Gastrocnemius medialis (tissue), 4 donors: ENCODE data around the gene CD2BP2. TPM values are rescaled to one million over a fixed set of nuclear protein-coding genes. Genes with fewer than 3 reads are reported as not detected.

Experiments used
- ATAC-seq, 2 donors: fragments of 150-250 bp; one replicate each; pipeline ENCODE4 v1.9.1; 2016
- DNase-seq, 2 donors: peaks; one replicate each; pipeline ENCODE4 v3.0.0-alpha.2; 2019
- H3K27ac ChIP-seq, 4 donors: fragments of 200-600 bp; sonication (generic); 1 replicate in 1 of 4; 2 replicates in 3 of 4; pipeline ENCODE4 v1.5.1; 2016 to 2018; ENCODE audit warnings: mild to moderate bottlenecking in 2 of 4, moderate library complexity in 1 of 4
- H3K27me3 ChIP-seq, 3 donors: fragments of 200-600 bp; sonication (generic) in 2 of 3; 1 replicate in 1 of 3; 2 replicates in 2 of 3; pipeline versions ENCODE4 v1.5.1 to v1.6.0; 2016 to 2019; ENCODE audit warnings: mild to moderate bottlenecking in 1 of 3, moderate library complexity in 1 of 3
- H3K36me3 ChIP-seq, 2 donors: fragments of 200-600 bp; sonication (generic) in 1 of 2; one replicate each; pipeline ENCODE4 v1.5.1; 2017 to 2018
- H3K4me1 ChIP-seq, 2 donors: fragments of 200-600 bp; sonication (generic) in 1 of 2; one replicate each; pipeline ENCODE4 v1.5.1; 2016 to 2017; ENCODE audit warnings: mild to moderate bottlenecking in 2 of 2
- H3K4me3 ChIP-seq, 4 donors: fragments of 200-600 bp; sonication (generic) in 3 of 4; 1 replicate in 1 of 4; 2 replicates in 3 of 4; pipeline ENCODE4 v1.5.1; 2016 to 2019; ENCODE audit warnings: mild to moderate bottlenecking in 2 of 4
- H3K9me3 ChIP-seq, 3 donors: fragments of 200-600 bp; sonication (generic) in 2 of 3; 1 replicate in 1 of 3; 2 replicates in 2 of 3; pipeline ENCODE4 v1.5.1; 2016 to 2019
- CTCF ChIP-seq, 5 experiments: fragments of 450-650 bp in 3 of 5; fragments of 200-600 bp in 2 of 5; sonication (generic) in 2 of 5; IDR thresholded peaks in 4 of 5; conservative IDR thresholded peaks in 1 of 5; 1 replicate in 4 of 5; 2 replicates in 1 of 5; pipeline ENCODE4 v1.5.1; 2016 to 2019; ENCODE audit warnings: antibody characterized with exemption in 5 of 5, mild to moderate bottlenecking in 3 of 5, moderate library complexity in 3 of 5
- POLR2A ChIP-seq, 2 donors: fragments of 450-650 bp; IDR thresholded peaks; one replicate each; pipeline ENCODE4 v1.6.1; 2017; ENCODE audit warnings: antibody characterized with exemption in 2 of 2, mild to moderate bottlenecking in 2 of 2, moderate library complexity in 2 of 2
- in situ Hi-C, 4 donors: fragments of 200-750 bp; cut with MboI; loops; one replicate each; pipeline versions ENCODE4 v1.15.0 to v1.8.0; 2017; ENCODE audit warnings: low sequenced_read_pairs in 4 of 4
- intact Hi-C: fragments of 100-400 bp; cut with DNase I; formaldehyde crosslinking; loops from one replicate; pipeline ENCODE4 v1.15.1; 2023; ENCODE audit warnings: low total_unique reads
- total RNA-seq, 4 donors: library from RNA; depleted of rRNA; stranded (reverse); fragments of >200 nt; gene quantifications; one replicate each; pipeline versions ENCODE4 v1.1.0 to v1.2.3, GENCODE V29; 2016

CD2BP2 gene
- total RNA-seq, 4 donors from 2014 or later, result 33.4 to 53.8 (median 40.9) TPM

GRCh38 chr16:30369091-30369937 is 14.2 kb upstream of the CD2BP2 start:
- H3K4me1 ChIP-seq, result peaks cover 41 to 51% of the 10 kb centered on the region in 2 donors
- TF ChIP-seq CTCF (IDR thresholded peaks at IDR 0.05 in 4 of 5, conservative IDR thresholded peaks at IDR 0.05 in 1 of 5), result no peak
- peaks cover 0 to 15% of the 10 kb centered on the region in 2 donors for H3K36me3 ChIP-seq
- H3K9me3 ChIP-seq, result no peaks in the 10 kb centered on the region
- intact Hi-C loops, result no loop called here
- H3K27ac ChIP-seq, result peak overlapping the region; percentile 79 to 88 (median 88)
- peak overlapping the region; percentile 65 to 78 (median 74) for H3K4me3 ChIP-seq
- no peak for DNase-seq
- H3K27me3 ChIP-seq, result no peaks in the 10 kb centered on the region
- no peak for ATAC-seq
- in situ Hi-C loops, result loop anchor here in 2 of 4 donors (25.0 kb wide), 2 partner anchors 282 to 307 kb away; partner anchors contain the start of genes ALDOA (in 1 of the 2), PPP4C (in 1 of the 2), TBX6 (in 1 of the 2) and YPEL3 (in 1 of the 2)

GRCh38 chr16:30368792-30369090 is 13.6 kb upstream of the CD2BP2 start:
- peak overlapping the region; percentile 65 to 78 (median 74) for H3K4me3 ChIP-seq
- DNase-seq (no peak), ATAC-seq (no peak)
- peak overlapping the region; percentile 79 to 88 (median 88) for H3K27ac ChIP-seq
- peaks cover 0 to 20% of the 10 kb centered on the region in 2 donors for H3K36me3 ChIP-seq
- intact Hi-C loops (no loop called here), in situ Hi-C loops (loop anchor here in 2 of 4 donors (25.0 kb wide), 2 partner anchors 281 to 306 kb away; partner anchors contain the start of genes ALDOA (in 1 of the 2), PPP4C (in 1 of the 2), TBX6 (in 1 of the 2) and YPEL3 (in 1 of the 2))
- peaks cover 41 to 48% of the 10 kb centered on the region in 2 donors for H3K4me1 ChIP-seq
- no peak for TF ChIP-seq CTCF (IDR thresholded peaks at IDR 0.05 in 4 of 5, conservative IDR thresholded peaks at IDR 0.05 in 1 of 5)
- TF ChIP-seq POLR2A (IDR thresholded peaks at IDR 0.05), result no peak
- H3K27me3 ChIP-seq, result no peaks in the 10 kb centered on the region
- H3K9me3 ChIP-seq, result no peaks in the 10 kb centered on the region

GRCh38 chr16:30368122-30368791 is 13.1 kb upstream of the CD2BP2 start:
- DNase-seq, result no peak
- ATAC-seq, result no peak

More at GRCh38 chr16:30368122-30368791, 13.1 kb upstream of the CD2BP2 start:
- intact Hi-C loops (no loop called here), in situ Hi-C loops (loop anchor here in 2 of 4 donors (25.0 kb wide), 2 partner anchors 281 to 306 kb away; partner anchors contain the start of genes ALDOA (in 1 of the 2), PPP4C (in 1 of the 2), TBX6 (in 1 of the 2) and YPEL3 (in 1 of the 2))
- TF ChIP-seq POLR2A (IDR thresholded peaks at IDR 0.05) (no peak), CTCF (IDR thresholded peaks at IDR 0.05 in 4 of 5, conservative IDR thresholded peaks at IDR 0.05 in 1 of 5) (no peak)
- Histone ChIP-seq H3K9me3 (no peaks in the 10 kb centered on the region), H3K4me1 (peaks cover 41 to 48% of the 10 kb centered on the region in 2 donors), H3K4me3 (peak overlapping the region; percentile 65 to 78 (median 74)), H3K27me3 (no peaks in the 10 kb centered on the region), H3K36me3 (peaks cover 0 to 22% of the 10 kb centered on the region in 2 donors), H3K27ac (peak overlapping the region; percentile 79 to 88 (median 88))
